Neural progenitor cell (in vitro differentiated cells): ENCODE results near the gene GPRIN3. TPM values are rescaled to one million over a fixed set of nuclear protein-coding genes. Genes with fewer than 3 reads are reported as not detected.

Experiments
- DNase-seq: peaks from one replicate; pipeline ENCODE4 v3.0.0-alpha.2; 2016; ENCODE audit warnings: low spot score
- H2AFZ ChIP-seq: fragments of 200-600 bp; sonication (generic); replicated peaks from 2 replicates; pipeline ENCODE4 v1.6.1; 2016; ENCODE audit warnings: antibody characterized with exemption
- H3F3A ChIP-seq: fragments of 200-600 bp; sonication (generic); 2 replicates; pipeline ENCODE4 v1.6.1; 2016; ENCODE audit warnings: antibody characterized with exemption, low read depth
- H3K27ac ChIP-seq: fragments of 200-600 bp; sonication (generic); 2 replicates; pipeline ENCODE4 v1.5.1; 2016; ENCODE audit warnings: mild to moderate bottlenecking
- H3K27me3 ChIP-seq: fragments of 200-600 bp; sonication (generic); 2 replicates; pipeline ENCODE4 v1.6.1; 2016; ENCODE audit warnings: mild to moderate bottlenecking, moderate library complexity
- H3K36me3 ChIP-seq: fragments of 200-600 bp; sonication (generic); 2 replicates; pipeline ENCODE4 v1.5.1; 2016
- H3K4me1 ChIP-seq: fragments of 200-600 bp; sonication (generic); 2 replicates; pipeline ENCODE4 v1.6.1; 2016; ENCODE audit warnings: mixed run types
- H3K4me2 ChIP-seq: fragments of 200-600 bp; sonication (generic); 2 replicates; pipeline ENCODE4 v1.6.1; 2016
- H3K4me3 ChIP-seq: fragments of 200-600 bp; sonication (generic); 2 replicates; pipeline ENCODE4 v1.5.1; 2016
- H3K79me2 ChIP-seq: fragments of 200-600 bp; sonication (generic); 2 replicates; pipeline ENCODE4 v1.6.1; 2016; ENCODE audit warnings: low read depth
- H3K9ac ChIP-seq: fragments of 200-600 bp; sonication (generic); 2 replicates; pipeline ENCODE4 v1.6.1; 2016
- H3K9me3 ChIP-seq: fragments of 200-600 bp; sonication (generic); 2 replicates; pipeline ENCODE4 v1.5.1; 2016; ENCODE audit warnings: low read depth
- H4K20me1 ChIP-seq: fragments of 200-600 bp; sonication (generic); 2 replicates; pipeline ENCODE4 v1.6.1; 2016; ENCODE audit warnings: low read depth
- H3K27ac Mint-ChIP-seq: 3 replicates; pipeline ENCODE4 v1.8.0; 2021; ENCODE audit warnings: mixed read lengths
- H3K27me3 Mint-ChIP-seq: 2 replicates; pipeline ENCODE4 v1.8.0; 2022; ENCODE audit warnings: low read depth, mild to moderate bottlenecking, inconsistent platforms, moderate library complexity, mixed read lengths; ENCODE audit not compliant: insufficient read depth
- H3K36me3 Mint-ChIP-seq: 3 replicates; pipeline ENCODE4 v1.8.0; 2021; ENCODE audit warnings: mixed read lengths
- H3K4me1 Mint-ChIP-seq: 3 replicates; pipeline ENCODE4 v1.8.0; 2021; ENCODE audit warnings: mixed read lengths
- H3K4me3 Mint-ChIP-seq: 3 replicates; pipeline ENCODE4 v1.8.0; 2021; ENCODE audit warnings: mild to moderate bottlenecking, moderate library complexity, mixed read lengths
- H3K9me3 Mint-ChIP-seq: 3 replicates; pipeline ENCODE4 v1.8.0; 2020; ENCODE audit warnings: mixed read lengths
- EZH2 ChIP-seq: fragments of 200-600 bp; sonication (generic); IDR thresholded peaks from 2 replicates; pipeline ENCODE4 v1.6.1; 2017; ENCODE audit warnings: antibody characterized with exemption, mild to moderate bottlenecking, moderate library complexity
- EZH2phosphoT487 ChIP-seq: fragments of 200-600 bp; sonication (generic); IDR thresholded peaks from 2 replicates; pipeline ENCODE4 v1.6.1; 2017; ENCODE audit warnings: antibody characterized with exemption
- total RNA-seq: library from RNA; depleted of rRNA; stranded (reverse); fragments of >200 nt; gene quantifications from 2 replicates; pipeline ENCODE4 v1.2.3, GENCODE V29; 2015; ENCODE audit warnings: low replicate concordance
- TF ChIP-seq, protein P1 (sequence below): fragments of 200-600 bp; sonication (generic); IDR thresholded peaks from 2 replicates; pipeline ENCODE4 v1.5.1; 2017; ENCODE audit warnings: antibody characterized with exemption, mild to moderate bottlenecking

GPRIN3 gene
- total RNA-seq, 1 donor from 2014 or later, result 0.15 TPM

DNA sequence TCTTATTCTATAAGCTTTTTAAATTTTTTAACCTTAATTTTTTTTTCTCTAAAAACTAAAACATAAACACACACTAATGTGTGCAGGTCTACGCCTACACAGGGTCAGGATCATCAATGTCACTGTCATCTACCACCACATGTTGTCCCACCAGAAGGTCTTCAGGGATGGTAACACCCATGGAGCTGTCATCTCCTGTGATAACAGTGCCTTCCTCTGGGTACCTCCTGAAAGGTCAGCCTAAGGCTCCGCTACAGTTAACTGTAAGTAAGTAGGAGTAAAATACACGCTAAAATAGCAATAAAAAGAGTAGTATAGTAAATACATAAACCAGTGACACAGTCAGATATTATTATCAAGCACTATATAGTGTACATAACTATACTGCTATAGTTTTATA lies 45.9 kb upstream of the GPRIN3 start:
- no peak for TF ChIP-seq EZH2
- Histone ChIP-seq H3K27me3 (no peaks in the 10 kb centered on the region), H2AFZ (no peak overlapping the region), H3F3A (no peaks in the 10 kb centered on the region), H3K79me2 (no peaks in the 10 kb centered on the region), H4K20me1 (no peaks in the 10 kb centered on the region), H3K9ac (no peak overlapping the region), H3K4me1 (no peaks in the 10 kb centered on the region), H3K4me3 (no peak overlapping the region), H3K36me3 (no peaks in the 10 kb centered on the region), H3K9me3 (no peaks in the 10 kb centered on the region), H3K27ac (no peak overlapping the region), H3K4me2 (no peak overlapping the region)
- no peaks in the 10 kb centered on the region for H3K36me3 Mint-ChIP-seq
- H3K27ac Mint-ChIP-seq, result no peak overlapping the region
- H3K4me3 Mint-ChIP-seq, result no peak overlapping the region
- no peak for DNase-seq
- H3K27me3 Mint-ChIP-seq, result no peaks in the 10 kb centered on the region
- no peaks in the 10 kb centered on the region for H3K4me1 Mint-ChIP-seq
- H3K9me3 Mint-ChIP-seq, result peaks cover 2% of the 10 kb centered on the region

DNA sequence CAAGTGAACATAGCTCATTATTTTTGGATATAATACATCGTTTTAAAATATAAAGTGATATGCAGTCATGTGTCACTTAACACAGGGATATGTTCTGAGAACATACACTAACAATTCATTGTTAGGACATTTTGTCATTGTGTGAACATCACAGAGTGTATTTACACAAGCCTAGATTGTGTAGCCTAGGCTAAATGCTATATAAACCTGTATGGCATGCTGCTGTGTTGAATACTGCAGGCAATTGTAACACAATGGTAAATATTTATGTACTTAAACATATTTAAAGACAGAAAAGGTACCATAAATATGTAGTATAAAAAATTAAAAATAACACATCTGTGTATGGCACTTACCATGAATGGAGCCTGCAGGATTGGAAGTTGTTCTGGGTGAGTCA lies 44.9 kb upstream of the GPRIN3 start:
- Histone ChIP-seq H3K27me3 (no peaks in the 10 kb centered on the region), H3K4me3 (no peak overlapping the region), H3F3A (no peaks in the 10 kb centered on the region), H2AFZ (no peak overlapping the region), H3K9me3 (no peaks in the 10 kb centered on the region), H3K4me2 (no peak overlapping the region), H3K27ac (no peak overlapping the region), H3K36me3 (no peaks in the 10 kb centered on the region), H3K79me2 (no peaks in the 10 kb centered on the region), H4K20me1 (no peaks in the 10 kb centered on the region), H3K4me1 (no peaks in the 10 kb centered on the region), H3K9ac (no peak overlapping the region)
- Mint-ChIP-seq H3K9me3 (peaks cover 7% of the 10 kb centered on the region), H3K27me3 (no peaks in the 10 kb centered on the region), H3K27ac (no peak overlapping the region), H3K36me3 (no peaks in the 10 kb centered on the region), H3K4me1 (no peaks in the 10 kb centered on the region), H3K4me3 (no peak overlapping the region)
- TF ChIP-seq EZH2, result no peak
- TF ChIP-seq EZH2phosphoT487, result no peak
- TF ChIP-seq, protein P1, sequence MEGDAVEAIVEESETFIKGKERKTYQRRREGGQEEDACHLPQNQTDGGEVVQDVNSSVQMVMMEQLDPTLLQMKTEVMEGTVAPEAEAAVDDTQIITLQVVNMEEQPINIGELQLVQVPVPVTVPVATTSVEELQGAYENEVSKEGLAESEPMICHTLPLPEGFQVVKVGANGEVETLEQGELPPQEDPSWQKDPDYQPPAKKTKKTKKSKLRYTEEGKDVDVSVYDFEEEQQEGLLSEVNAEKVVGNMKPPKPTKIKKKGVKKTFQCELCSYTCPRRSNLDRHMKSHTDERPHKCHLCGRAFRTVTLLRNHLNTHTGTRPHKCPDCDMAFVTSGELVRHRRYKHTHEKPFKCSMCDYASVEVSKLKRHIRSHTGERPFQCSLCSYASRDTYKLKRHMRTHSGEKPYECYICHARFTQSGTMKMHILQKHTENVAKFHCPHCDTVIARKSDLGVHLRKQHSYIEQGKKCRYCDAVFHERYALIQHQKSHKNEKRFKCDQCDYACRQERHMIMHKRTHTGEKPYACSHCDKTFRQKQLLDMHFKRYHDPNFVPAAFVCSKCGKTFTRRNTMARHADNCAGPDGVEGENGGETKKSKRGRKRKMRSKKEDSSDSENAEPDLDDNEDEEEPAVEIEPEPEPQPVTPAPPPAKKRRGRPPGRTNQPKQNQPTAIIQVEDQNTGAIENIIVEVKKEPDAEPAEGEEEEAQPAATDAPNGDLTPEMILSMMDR, result no peak
- no peak for DNase-seq

DNA sequence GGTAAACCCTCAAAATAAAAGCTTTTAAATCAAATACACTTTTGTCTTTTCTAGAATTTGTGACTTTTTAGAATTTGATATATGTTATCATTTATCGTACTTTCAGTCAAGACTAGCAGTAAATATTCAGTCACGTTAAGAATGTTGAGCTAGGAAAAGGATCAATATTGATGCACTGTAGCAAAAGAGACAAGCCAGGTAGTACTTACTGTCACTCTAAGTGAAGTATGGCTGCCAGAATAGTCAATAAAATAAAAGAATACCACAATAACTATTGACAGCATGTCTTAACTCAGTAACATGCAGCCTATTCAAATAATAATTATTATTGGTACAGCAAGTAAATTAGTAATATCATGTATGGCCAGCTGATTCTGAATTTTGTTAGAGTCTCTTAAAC lies 43.6 kb upstream of the GPRIN3 start:
- Histone ChIP-seq H4K20me1 (no peaks in the 10 kb centered on the region), H3K79me2 (no peaks in the 10 kb centered on the region), H3K27me3 (no peaks in the 10 kb centered on the region), H3K9me3 (no peaks in the 10 kb centered on the region), H3K36me3 (no peaks in the 10 kb centered on the region), H3K9ac (no peak overlapping the region), H2AFZ (no peak overlapping the region), H3K4me2 (no peak overlapping the region), H3F3A (no peaks in the 10 kb centered on the region), H3K4me3 (no peak overlapping the region), H3K27ac (no peak overlapping the region), H3K4me1 (no peaks in the 10 kb centered on the region)
- TF ChIP-seq, protein P1, result no peak
- TF ChIP-seq EZH2 (no peak), EZH2phosphoT487 (no peak)
- Mint-ChIP-seq H3K4me1 (no peaks in the 10 kb centered on the region), H3K27me3 (no peaks in the 10 kb centered on the region), H3K36me3 (no peaks in the 10 kb centered on the region), H3K9me3 (peaks cover 17% of the 10 kb centered on the region), H3K4me3 (no peak overlapping the region), H3K27ac (no peak overlapping the region)
- no peak for DNase-seq

DNA sequence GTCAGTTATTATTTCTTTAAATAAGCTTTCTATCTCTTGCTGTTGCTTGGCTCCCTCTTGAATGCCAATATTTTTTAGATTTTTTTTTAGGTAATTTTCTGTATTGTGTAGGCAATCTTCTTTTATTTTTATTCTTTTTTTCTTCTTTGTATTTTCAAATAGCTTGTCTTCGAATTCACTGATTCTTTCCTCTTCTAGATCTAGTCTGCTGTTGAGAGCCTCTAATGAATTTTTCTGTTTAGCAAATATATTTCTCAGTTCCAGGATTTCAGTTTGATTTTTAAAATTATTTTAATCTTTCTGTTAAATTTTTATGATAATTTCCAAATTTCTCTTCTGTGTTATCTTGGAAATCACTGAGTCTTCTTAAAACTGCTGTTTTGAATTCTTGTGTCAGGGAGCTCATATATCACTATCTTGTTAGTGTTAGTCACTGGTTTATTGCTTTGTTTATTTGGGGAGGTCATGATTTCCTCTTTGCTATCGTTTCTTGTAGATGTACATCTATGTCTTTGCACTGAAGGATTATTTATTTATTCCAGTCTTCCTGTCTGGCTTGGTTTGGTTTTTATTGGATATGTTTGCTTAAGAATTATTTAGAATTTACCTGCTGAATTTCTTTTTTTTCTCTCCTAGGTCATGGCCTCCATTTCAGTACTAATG lies 39.9 kb upstream of the GPRIN3 start:
- Mint-ChIP-seq H3K4me1 (no peaks in the 10 kb centered on the region), H3K4me3 (no peak overlapping the region), H3K27me3 (no peaks in the 10 kb centered on the region), H3K36me3 (no peaks in the 10 kb centered on the region), H3K27ac (no peak overlapping the region), H3K9me3 (peaks cover 17% of the 10 kb centered on the region)
- Histone ChIP-seq H3K36me3 (no peaks in the 10 kb centered on the region), H3K9me3 (no peaks in the 10 kb centered on the region), H4K20me1 (no peaks in the 10 kb centered on the region), H3K27ac (no peak overlapping the region), H3K4me1 (no peaks in the 10 kb centered on the region), H3K4me3 (no peak overlapping the region), H3F3A (no peaks in the 10 kb centered on the region), H3K4me2 (no peak overlapping the region), H3K27me3 (no peaks in the 10 kb centered on the region), H3K79me2 (no peaks in the 10 kb centered on the region), H3K9ac (no peak overlapping the region), H2AFZ (no peak overlapping the region)
- no peak for DNase-seq
- TF ChIP-seq, protein P1, result no peak
- TF ChIP-seq EZH2 (no peak), EZH2phosphoT487 (no peak)
